HG02623 (cell line): ENCODE measurements around the gene UGT1A10.
"Not testable (repeated sequence)": the region's sequence is repeated elsewhere in the genome, so short reads cannot be mapped to it uniquely, and the experiment has no call there.

Experiments
- ATAC-seq: cut with Tn5 transposase; IDR thresholded peaks from one replicate; pipeline ENCODE4 v1.9.1; 2021; ENCODE audit warnings: moderate library complexity; ENCODE audit not compliant: unreplicated experiment

The UGT1A10 gene

DNA sequence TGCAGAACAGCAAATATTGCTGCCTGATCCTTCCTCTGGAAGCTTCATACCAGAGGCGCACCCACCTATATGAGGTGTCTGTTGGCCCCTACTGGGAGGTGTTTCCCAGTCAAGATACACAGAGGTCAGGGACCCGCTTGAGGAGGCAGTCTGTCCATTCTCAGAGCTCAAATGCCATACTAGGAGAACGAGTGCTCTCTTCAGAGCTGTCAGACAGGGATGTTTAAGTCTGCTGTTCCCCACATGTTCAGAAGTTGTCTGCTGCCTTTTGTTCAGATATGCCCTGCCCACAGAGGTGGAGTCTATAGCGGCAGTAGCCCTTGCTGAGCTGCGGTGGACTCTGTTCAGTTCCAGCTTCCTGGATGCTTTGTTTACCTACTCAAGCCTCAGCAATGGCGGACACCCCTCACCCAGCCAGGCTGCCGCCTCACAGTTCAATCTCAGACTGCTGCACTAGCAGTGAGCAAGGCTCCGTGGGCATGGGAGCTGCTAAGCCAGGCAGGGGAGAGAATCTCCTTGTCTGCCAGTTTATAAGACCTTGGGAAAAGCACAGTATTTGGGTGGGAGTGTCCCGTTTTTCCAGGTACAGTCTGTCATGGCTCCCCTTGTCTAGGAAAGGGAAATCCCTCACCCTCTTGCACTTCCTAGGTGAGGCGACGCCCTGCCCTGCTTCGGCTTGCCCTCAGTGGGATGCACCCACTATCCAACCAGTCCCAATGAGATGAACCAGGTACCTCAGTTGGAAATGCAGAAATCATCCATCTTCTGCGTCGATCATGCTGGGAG, 100.8 kb downstream of the UGT1A10 start:
- ATAC-seq = not testable (repeated sequence)

GRCh38 chr2:233740870-233741269, 104.6 kb downstream of the UGT1A10 start:
- no peak for ATAC-seq

DNA sequence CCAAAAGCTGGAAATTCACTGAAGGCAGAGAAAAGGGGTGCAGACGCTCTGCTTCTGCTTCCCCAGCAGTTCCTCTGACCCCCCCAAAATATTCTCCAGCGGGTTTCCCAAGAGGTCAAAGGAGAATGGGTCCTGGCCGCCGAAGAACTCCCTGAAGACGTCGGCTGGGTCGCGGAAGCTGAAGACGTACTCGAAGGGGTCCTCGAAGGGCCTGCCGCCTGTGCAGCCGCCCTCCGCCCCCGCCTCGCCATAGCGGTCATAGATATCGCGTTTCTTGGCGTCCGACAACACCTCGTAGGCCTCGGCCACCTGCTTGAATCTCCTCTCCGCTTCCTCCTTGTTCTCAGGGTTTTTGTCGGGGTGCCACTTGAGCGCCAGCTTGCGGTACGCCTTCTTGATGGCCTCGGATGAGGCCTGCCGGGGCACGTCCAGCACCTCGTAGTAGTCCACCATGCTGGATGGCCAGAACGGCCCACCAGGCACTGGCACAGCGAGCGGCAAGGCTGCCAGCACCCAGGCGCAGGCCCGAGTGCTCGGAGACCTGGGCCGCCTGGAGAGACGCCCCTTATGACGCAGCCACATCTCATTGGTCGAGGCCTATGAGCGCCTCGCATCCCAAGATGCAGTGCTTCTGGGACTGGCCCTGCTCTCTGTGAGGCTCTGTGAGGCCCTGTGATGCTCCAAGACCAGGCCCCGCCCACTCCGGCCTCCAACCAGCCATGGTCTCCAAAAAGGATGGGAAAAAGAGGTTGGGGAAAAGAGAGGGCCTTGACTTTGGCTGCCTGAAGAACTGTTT, 107.4 kb downstream of the UGT1A10 start:
- ATAC-seq = no peak

GRCh38 chr2:233745073-233745755, 109.0 kb downstream of the UGT1A10 start:
- ATAC-seq = no peak

GRCh38 chr2:233745838-233746237, 109.6 kb downstream of the UGT1A10 start:
- ATAC-seq = not testable (repeated sequence)

DNA sequence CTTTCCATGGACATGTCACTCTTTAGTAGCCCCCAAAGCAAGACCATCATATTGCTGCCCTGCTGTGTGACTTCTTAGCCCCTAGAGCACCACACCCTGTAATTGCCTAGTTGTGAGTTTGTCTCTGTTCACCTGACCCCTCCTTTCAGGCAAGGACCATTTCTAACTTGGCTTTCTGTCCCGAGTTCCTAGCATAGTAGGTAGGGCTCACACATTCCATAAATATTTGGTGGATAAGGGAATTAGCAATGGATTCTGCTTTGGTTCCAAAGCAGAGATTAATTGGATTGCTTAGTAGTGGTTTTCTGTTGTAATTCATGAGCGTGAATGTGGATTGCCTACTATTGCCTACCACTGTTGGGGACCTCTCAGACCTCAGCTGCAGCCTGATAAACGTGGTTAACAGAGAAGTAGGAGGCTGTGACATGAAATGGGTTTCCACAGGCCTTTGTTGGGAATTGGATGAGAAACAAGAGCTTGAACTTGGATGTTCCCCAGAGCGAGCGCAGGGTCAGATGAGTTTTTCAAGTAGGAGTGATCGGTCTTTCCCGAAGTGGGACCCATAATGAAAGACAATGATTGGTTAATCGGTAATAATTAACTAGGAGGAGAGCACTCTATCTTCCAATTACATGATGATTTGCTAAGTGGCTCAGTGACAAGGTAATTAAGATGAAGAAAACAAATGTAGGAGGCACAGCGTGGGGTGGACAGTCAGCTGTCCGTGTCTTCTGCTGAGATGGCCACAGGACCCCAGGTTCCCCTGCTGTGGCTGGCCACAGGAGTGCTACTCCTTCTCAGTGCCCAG, 110.4 kb downstream of the UGT1A10 start:
- ATAC-seq = no peak

- no peak for ATAC-seq
These were observed 111.0 kb downstream of the UGT1A10 start for GRCh38 chr2:233747283-233747544.

- not testable (repeated sequence) for ATAC-seq
These were observed 114.4 kb downstream of the UGT1A10 start for GRCh38 chr2:233750689-233751088.

GRCh38 chr2:233751212-233752009, 115.2 kb downstream of the UGT1A10 start:
- not testable (repeated sequence) for ATAC-seq

DNA sequence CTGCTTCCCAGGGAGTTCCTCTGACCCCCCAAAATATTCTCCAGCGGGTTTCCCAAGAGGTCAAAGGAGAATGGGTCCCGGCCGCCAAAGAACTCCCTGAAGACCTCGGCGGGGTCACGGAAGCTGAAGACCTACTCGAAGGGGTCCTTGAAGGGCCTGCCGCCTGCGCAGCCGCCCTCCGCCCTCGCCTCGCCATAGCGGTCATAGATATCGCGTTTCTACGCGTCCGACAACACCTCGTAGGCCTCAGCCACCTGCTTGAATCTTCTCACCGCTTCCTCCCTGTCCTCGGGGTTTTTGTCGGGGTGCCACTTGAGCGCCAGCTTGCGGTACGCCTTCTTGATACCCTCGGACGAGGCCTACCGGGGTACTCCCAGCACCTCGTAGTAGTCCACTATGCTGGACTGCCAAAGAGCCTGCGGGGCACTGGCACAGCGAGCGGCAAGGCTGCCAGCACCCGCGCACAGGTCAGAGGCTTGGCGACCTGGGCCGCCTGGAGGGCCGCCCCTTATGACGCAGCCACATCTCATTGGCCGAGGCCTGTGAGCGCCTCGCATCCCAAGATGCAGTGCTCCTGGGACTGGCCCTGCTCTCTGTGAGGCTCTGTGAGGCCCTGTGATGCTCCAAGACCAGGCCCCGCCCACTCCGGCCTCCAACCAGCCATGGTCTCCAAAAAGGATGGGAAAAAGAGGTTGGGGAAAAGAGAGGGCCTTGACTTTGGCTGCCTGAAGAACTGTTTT, 118.8 kb downstream of the UGT1A10 start:
- no peak for ATAC-seq

DNA sequence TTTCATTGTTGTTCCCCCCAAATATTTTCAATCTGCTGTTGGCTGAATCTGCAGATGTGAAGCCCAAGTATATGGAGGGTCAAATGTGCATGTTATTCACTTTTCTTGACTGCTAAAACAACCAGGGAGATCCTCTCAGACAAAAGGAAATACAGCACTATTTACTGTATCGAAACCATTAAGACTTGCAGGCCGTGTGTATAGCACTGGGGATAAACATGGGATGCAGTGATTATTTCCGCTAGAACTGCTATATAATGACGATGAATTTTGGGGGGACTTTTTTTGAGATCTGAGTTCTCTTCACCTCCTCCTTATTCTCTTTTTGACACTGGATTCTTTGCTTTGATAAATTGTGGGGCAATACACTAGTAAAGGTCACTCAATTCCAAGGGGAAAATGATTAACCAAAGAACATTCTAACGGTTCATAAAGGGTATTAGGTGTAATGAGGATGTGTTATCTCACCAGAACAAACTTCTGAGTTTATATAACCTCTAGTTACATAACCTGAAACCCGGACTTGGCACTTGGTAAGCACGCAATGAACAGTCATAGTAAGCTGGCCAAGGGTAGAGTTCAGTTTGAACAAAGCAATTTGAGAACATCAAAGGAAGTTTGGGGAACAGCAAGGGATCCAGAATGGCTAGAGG, 120.3 kb downstream of the UGT1A10 start:
- no peak for ATAC-seq

GRCh38 chr2:233758141-233758540, 121.9 kb downstream of the UGT1A10 start:
- no peak for ATAC-seq

DNA sequence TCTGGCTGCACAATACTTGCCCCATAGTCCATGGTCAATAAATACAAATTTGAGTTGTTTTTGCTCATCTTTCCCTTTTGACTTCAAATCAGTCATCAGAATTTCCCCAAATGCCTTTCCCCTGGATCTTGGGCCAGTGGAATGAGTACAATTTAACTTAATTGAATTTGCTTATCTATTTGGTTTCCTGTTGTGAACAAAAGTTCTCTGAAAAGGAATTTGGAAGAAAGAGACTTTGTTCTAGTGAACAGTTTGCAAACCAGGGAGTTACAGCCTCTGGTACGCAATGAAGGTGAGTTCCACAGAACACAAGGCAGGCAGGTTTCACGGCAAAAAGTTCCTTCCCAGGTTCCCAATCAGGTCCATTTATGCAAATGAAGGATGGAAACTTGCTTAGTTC, 122.6 kb downstream of the UGT1A10 start:
- ATAC-seq = no peak

DNA sequence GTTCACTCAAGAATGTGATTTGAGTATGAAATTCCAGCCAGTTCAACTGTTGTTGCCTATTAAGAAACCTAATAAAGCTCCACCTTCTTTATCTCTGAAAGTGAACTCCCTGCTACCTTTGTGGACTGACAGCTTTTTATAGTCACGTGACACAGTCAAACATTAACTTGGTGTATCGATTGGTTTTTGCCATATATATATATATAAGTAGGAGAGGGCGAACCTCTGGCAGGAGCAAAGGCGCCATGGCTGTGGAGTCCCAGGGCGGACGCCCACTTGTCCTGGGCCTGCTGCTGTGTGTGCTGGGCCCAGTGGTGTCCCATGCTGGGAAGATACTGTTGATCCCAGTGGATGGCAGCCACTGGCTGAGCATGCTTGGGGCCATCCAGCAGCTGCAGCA, 123.8 kb downstream of the UGT1A10 start, which contains the start of gene UGT1A1:
TSS of gene UGT1A1 (plus strand) at position 228 of the 400 bp plus-strand sequence. CDS start at position 246, 18 bp downstream.
- no peak for ATAC-seq

DNA sequence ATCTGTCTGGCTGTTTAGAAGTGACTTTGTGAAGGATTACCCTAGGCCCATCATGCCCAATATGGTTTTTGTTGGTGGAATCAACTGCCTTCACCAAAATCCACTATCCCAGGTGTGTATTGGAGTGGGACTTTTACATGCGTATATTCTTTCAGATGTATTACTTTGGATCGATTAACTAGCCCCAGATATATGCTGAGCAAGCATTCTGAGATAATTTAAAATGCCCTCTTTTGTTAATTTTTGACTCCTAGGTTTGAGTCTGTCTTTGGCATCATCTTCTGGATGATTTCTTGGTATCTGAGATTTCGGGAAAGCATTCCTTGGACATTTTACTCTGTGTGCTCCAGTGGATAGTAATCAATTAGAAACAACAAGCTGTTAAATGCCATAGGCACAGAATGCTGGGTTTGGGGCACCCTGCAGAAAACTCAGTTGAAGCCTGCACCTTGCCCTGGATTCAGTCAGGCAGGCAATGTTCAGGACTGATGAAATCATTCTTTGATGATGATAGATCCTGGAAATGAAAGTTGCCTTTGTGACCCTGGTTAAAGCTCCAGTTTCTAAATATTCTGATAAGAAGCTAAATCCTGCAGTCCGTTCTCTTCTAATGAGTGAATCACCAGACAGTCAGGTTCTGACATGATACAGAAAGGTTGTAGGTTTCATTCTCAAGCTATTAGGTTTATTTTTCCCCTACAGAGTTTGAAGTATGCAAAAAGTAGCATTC, 125.0 kb downstream of the UGT1A10 start:
- no peak for ATAC-seq

- ATAC-seq = no peak
These were observed 128.0 kb downstream of the UGT1A10 start for GRCh38 chr2:233764264-233764663.

DNA sequence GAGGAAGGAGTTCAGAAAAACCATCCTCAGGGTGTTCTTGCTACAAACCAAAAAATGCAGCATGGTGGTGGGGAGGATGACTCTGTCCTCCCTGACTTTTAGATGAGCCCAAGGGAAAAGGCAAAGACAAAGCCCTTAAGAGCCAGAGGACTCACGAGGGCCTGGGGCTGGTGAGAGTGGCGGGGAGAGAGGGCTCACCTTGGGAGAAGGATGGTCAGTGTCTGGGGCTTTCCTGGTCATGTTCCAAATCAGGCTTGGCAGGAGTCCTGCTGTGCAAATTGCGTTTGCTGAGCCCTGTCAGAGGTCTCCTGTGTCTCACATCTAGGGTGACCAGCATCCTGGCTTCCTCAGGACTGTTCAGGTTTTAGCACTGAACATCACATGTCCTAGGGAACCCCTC, 128.5 kb downstream of the UGT1A10 start:
- ATAC-seq = no peak

GRCh38 chr2:233766416-233766815, 130.2 kb downstream of the UGT1A10 start:
- no peak for ATAC-seq
